ENCODE results near the gene ATRN. TPM values are rescaled to one million over a fixed set of nuclear protein-coding genes. Genes with fewer than 3 reads are reported as not detected.

ATRN gene
- total RNA-seq, 1 experiment from 2014 or later: 20.7 TPM

- DNase-seq (ENCODE audit: low read depth): no peak
These were observed 150.3 kb downstream of the ATRN start for GRCh38 chr20:3621111-3621510.

DNA sequence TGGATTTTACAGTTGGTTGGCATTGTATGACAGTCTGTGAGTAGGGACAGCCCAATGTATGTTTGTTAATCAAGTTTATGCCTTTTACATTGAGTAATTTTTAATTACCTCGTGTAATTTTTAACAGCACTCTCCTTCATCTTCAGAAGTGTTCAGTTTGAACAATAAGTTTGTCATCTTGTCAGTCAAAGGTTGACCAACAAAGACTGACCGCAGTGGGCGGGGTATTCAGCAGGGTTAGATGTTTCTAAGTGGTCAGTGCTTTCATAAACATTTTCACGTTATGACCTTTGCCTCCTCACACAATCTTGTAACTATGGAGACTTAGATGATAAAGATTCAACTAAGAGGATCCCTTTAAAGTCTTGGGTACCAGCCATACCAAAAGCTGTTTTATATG lies 151.6 kb downstream of the ATRN start:
- no peak for DNase-seq (ENCODE audit: low read depth)

DNA sequence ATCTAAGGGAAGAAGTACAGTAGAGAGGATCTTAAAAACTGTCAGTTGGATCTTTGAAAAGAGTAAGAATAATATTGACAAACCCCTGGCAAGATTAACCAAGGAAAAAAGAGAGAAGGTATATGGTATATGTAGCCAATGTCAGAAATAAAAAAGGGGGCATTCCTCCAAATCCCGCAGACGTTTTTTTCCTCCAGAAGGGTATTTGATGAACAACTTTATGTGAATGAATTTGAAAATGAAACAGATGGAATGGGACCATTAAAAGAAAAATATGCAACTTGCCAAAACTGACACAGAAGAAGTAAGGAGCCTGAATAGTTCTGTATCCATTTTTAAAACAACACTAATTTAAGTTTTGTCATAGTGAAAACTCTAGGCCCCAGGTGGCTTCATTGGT lies 156.7 kb downstream of the ATRN start:
- no peak for DNase-seq (ENCODE audit: low read depth)

- no peak for DNase-seq (ENCODE audit: low read depth)
These were observed 157.9 kb downstream of the ATRN start for GRCh38 chr20:3628502-3629314.

DNA sequence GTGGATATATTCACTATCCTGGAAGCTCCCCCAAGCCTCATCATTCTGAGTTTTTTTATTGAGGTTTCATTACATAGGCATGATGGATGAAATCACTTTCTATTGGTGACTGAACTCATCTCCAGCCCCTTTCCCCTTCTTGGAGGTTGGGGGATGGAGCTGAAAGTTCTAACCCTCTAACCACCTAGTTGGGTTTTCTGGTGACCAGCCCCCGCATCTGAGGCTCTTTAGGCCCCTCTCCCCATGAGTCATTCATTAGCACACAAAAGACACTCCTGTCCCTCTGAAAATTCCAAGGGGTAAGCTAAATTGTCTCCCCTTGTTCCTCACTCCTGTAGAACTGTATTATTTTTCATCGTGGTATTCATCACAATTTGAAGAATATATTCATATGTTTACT lies 159.1 kb downstream of the ATRN start:
- no peak for DNase-seq (ENCODE audit: low read depth)

- no peak for DNase-seq (ENCODE audit: low read depth)
These were observed 159.6 kb downstream of the ATRN start for GRCh38 chr20:3630429-3630828.

GRCh38 chr20:3631534-3631933 lies 160.7 kb downstream of the ATRN start:
- DNase-seq (ENCODE audit: low read depth): no peak

DNA sequence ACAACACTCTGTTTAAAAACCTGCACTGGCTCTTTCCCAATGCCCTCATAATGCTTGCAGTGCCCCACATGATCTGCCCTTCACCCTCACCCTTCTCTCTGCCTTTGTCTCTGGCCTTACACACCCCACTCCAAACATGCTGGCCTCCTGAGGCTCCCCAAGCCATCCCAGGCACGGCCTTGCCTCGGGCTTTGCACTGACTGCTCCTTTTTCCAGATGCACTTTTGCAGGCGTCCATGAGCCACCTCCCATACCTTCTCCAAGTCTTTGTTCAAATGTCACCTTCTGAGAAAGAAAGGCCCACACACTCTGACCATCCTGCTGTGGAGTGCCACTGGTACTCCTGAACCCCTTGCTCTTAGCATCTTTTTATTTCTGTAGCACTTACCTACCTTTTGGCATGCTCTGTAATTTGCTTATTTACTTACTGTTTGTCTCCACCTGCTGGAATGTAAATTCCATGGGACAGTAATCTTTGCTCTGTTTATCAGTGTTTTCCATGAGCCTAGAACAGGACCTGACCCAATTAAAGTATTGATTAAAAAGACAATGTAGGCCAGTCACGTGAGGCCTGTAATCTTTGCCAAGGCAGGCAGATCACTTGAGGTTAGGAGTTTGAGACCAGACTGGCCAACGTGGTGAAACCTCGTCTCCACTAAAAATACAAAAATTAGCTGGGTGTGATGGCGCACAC lies 161.6 kb downstream of the ATRN start:
- DNase-seq (ENCODE audit: low read depth): no peak

- DNase-seq (ENCODE audit: low read depth): no peak
These were observed 163.2 kb downstream of the ATRN start for GRCh38 chr20:3633913-3634478.

GRCh38 chr20:3635346-3635745 lies 164.5 kb downstream of the ATRN start:
- DNase-seq (ENCODE audit: low read depth): no peak

DNA sequence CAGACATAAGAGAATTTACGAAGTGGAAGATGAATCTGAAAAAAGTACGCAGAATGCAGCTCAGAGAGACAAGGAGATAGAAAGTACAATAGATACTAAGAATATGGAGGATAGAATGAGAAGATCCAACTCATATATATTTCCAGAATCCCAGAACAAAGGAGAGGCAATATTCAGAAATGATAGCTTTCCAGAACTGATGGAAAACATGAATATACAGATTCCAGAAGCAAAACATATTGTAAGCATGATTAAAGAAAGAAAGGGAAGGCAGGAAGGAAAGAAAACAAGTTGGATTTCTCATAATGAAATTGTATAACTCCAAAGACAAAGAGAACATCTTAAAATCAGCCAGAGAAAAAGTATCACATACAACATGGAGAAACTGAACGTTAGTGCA lies 169.4 kb downstream of the ATRN start:
- DNase-seq (ENCODE audit: low read depth): no peak

DNA sequence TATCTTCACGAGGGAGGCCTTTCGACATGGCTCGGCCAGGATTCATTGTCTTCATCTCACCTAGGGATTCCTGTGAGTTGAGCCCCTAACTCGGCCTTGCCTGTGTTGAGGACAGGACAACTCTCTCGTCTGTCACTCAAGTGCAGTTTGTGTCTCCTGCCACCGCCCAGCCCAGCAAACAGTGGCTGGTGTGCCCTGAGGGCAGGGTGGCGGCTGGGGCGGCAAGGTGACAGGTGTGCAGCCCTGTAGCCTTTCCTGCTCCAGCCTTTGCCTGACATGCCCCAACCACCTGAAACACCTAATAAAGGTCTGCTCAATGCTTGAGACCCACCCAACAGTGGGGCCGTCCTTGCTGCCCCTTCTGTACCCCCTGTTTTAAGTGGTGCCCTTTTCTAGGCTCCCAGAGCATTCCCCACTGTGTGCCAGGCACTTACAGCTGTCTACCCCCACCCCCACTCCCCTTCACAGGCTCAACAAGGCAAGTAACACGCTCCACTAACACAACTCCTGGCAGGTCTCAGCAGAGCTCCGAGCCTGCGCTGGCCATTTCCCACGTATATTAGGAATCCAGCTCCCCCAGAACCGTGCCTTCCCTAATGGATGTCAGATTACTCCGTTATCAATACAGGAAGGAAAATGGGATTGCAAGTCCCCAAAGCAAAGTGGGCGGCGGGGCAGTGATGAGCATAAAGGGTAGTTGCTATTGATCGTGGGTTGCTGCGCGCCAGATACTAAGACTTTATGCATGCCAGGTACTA lies 174.7 kb downstream of the ATRN start:
- no peak for DNase-seq (ENCODE audit: low read depth)

DNA sequence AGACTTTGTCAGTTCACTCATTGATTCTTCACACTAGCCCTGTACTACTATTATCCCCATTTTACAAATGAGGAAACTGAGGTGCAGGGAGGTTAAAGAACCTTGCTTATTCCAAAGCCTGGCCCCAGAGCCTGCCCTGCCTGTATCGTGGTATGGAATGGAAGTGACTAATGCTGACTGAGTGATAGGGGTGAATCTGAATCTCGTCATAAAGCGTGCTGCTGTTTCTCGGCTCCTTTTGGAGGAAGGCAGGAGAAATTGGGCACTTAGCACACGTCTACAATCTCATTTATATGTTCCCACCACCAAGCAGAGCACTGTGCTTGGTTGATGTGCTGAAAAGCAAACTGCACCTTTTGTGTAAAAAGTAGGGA lies 175.2 kb downstream of the ATRN start:
- DNase-seq (ENCODE audit: low read depth): peak; percentile 50

- DNase-seq (ENCODE audit: low read depth): no peak
These were observed 175.8 kb downstream of the ATRN start for GRCh38 chr20:3646651-3647050.

GRCh38 chr20:3647473-3647872 lies 176.7 kb downstream of the ATRN start:
- no peak for DNase-seq (ENCODE audit: low read depth)

DNA sequence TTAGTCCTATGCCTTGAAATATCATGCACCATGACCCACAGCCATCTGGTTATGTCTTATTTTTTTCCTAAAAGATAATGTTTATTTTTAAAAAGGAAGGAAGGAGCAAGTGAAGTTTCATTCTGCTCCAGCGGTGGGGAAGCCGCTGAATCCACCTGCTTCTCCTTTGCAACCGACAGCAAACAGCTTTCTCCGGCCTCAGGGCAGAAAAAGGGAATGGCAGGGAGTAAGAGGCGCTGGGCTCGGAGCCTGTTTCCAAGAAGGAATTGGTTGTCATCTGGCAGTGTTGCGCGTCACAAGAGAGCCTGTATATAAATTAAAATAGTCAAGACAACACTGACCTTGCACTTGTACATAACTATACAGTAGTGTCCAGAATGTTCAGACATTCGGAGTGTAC lies 178.1 kb downstream of the ATRN start:
- no peak for DNase-seq (ENCODE audit: low read depth)

- DNase-seq (ENCODE audit: low read depth): no peak
These were observed 180.6 kb downstream of the ATRN start for GRCh38 chr20:3651204-3651962.

DNA sequence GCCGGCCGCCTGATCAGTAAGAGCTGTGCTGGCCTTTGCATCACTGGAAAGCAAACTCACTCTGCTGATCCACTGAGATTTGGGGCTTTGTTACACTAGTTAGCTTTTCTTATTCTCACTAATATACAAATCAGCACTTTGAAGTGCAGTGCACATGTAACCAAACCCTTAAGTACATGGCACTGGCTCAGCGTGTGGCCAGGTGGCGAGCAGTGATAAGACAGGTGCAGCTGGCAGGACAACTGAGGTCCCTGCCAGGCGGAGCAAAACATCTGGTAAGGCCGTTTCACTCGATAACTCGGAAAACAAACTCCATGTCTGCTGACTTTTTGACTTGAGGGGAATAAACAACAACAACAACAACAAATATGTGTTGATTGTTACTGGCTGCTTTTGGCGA lies 181.4 kb downstream of the ATRN start:
- DNase-seq (ENCODE audit: low read depth): no peak

DNA sequence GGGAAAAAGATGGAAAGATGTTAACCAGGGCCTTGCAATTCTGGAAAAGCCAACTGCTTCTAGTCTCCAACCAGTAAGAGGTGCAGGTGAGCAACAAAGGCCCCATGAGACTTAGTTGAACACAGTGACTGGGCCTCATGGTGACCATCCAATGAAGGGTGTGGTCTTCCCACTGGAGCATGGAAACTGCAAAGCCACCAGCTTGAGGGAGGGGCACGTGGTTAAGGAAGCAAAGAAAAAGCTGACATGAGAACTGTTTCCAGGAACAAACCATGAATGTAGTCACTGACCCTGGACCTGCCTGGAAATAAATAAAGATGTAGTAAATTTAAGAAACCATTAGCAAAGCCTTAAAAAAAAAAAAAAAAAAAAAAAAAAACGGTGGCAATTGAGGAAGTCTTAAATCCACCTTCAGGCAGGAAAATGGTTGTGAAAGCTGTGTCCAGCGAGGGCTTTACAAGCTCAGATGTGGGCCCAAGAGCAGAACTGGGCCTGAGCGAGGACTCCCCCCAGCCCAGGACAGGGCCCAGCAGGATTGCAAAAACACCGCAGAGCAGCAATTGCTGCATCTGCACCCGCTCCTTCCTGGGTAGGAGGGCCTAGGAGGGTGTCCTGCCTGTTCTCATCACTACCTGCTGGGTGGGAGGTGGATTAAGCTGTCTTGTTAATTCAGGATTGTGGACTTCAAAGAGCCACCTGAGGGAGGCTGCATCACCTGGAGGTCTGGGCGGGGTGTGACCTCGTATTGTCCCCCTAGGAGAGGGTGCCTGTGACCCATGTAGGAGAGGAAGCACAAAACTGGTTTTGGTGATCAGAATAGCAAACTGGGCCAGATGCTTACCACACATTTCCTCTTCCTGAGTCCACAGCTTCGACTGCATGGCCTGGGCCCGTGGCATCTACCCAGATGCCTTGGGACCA lies 182.1 kb downstream of the ATRN start:
- no peak for DNase-seq (ENCODE audit: low read depth)

DNA sequence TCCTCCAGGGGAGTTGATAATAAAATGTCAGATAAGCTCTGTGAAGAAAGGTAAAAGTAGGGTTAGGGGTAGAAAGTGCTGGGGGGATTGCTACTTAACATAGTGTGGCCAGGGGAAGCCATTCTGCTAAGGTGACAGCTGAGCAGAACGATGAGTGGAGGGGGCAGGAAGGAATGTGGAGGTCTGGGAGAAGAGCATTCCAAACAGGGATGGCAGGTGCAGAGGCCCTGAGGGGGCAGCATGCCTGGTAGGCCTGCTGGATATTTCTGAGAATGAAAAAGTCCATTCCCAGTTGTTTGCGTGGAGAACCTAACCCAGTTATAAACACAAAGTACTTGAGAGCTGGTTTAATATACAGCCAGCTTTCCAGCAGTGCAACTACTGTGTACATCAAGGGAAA lies 183.1 kb downstream of the ATRN start:
- DNase-seq (ENCODE audit: low read depth): no peak

Data from HT1080 (cell line).